Thyroid gland (tissue), 4 donors: ENCODE results near the gene CSMD2. TPM values are rescaled to one million over a fixed set of nuclear protein-coding genes. Genes with fewer than 3 reads are reported as not detected.

Experiments used
- DNase-seq, 2 donors: peaks; one replicate each; pipeline ENCODE4 v3.0.0-alpha.2; 2019
- H3K27ac ChIP-seq, 3 donors: fragments of 200-600 bp; sonication (generic); 1 replicate in 2 of 3; 2 replicates in 1 of 3; pipeline ENCODE4 v1.5.1; 2016 to 2019; ENCODE audit warnings: mild to moderate bottlenecking in 1 of 3, moderate library complexity in 1 of 3
- H3K27me3 ChIP-seq: fragments of 200-600 bp; sonication (generic); one replicate; pipeline ENCODE4 v1.5.1; 2019
- H3K36me3 ChIP-seq, 2 donors: fragments of 200-600 bp; sonication (generic); one replicate each; pipeline ENCODE4 v1.5.1; 2016 to 2019
- H3K4me1 ChIP-seq, 2 donors: fragments of 200-600 bp; sonication (generic); one replicate each; pipeline ENCODE4 v1.5.1; 2017 to 2019
- H3K4me3 ChIP-seq, 3 donors: fragments of 200-600 bp; sonication (generic); replicated peaks in 1 of 3; 1 replicate in 2 of 3; 2 replicates in 1 of 3; pipeline ENCODE4 v1.5.1; 2016; ENCODE audit warnings: mild to moderate bottlenecking in 1 of 3
- H3K9me3 ChIP-seq: fragments of 200-600 bp; sonication (generic); one replicate; pipeline ENCODE4 v1.5.1; 2017
- POLR2A ChIP-seq, 2 donors: fragments of 450-650 bp; IDR thresholded peaks; one replicate each; pipeline ENCODE4 v1.6.1; 2017; ENCODE audit warnings: antibody characterized with exemption in 2 of 2, mild to moderate bottlenecking in 2 of 2, moderate library complexity in 1 of 2
- WGBS, 2 donors: methylation state at CpG; one replicate each; pipeline ENCODE4 v1.1.5; 2017; 5-methylcytosine and 5-hydroxymethylcytosine counted together
- intact Hi-C: fragments of 100-400 bp; cut with DNase I; formaldehyde crosslinking; loops from one replicate; pipeline ENCODE4 v1.15.1; 2023
- total RNA-seq, 4 donors: library from RNA; depleted of rRNA; stranded (reverse); fragments of >200 nt; gene quantifications; one replicate each; pipeline ENCODE4 v1.2.3, GENCODE V29; 2016
- TF ChIP-seq, protein P1 (sequence below), 6 experiments: fragments of 200-600 bp in 3 of 6; fragments of 450-650 bp in 3 of 6; sonication (generic) in 3 of 6; IDR thresholded peaks; one replicate each; pipeline ENCODE4 v1.5.1; 2016 to 2019; ENCODE audit warnings: antibody characterized with exemption in 6 of 6, mild to moderate bottlenecking in 2 of 6, inconsistent platforms in 1 of 6, moderate library complexity in 1 of 6

The CSMD2 gene
- total RNA-seq, 4 donors from 2014 or later: 0.10 to 0.45 (median 0.13) TPM; not detected in 1

DNA sequence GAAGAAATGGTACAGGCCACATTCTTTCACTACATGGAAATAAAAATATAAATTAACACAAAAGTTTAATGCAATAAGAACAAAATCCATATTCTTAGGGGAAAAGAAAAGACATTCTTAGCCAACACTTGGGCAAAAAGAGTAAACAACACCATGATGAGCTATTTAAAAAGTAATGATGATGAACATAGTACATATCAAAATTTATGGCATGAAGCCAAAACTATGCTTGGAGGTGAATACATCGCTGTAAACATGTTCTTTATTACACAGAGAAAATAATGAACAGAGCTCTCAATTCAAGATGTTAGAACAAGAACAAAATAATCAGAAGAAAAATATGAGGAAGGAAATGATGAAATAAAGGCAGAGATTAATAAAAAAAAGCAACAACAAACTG lies 534.3 kb downstream of the CSMD2 start:
- H3K4me1 ChIP-seq: peaks cover 0 to 4% of the 10 kb centered on the region in 2 donors
- no peak overlapping the region for H3K4me3 ChIP-seq
- no peaks in the 10 kb centered on the region for H3K27me3 ChIP-seq
- H3K27ac ChIP-seq: no peak overlapping the region
- no peak for TF ChIP-seq POLR2A (IDR thresholded peaks at IDR 0.05)
- TF ChIP-seq, protein P1, sequence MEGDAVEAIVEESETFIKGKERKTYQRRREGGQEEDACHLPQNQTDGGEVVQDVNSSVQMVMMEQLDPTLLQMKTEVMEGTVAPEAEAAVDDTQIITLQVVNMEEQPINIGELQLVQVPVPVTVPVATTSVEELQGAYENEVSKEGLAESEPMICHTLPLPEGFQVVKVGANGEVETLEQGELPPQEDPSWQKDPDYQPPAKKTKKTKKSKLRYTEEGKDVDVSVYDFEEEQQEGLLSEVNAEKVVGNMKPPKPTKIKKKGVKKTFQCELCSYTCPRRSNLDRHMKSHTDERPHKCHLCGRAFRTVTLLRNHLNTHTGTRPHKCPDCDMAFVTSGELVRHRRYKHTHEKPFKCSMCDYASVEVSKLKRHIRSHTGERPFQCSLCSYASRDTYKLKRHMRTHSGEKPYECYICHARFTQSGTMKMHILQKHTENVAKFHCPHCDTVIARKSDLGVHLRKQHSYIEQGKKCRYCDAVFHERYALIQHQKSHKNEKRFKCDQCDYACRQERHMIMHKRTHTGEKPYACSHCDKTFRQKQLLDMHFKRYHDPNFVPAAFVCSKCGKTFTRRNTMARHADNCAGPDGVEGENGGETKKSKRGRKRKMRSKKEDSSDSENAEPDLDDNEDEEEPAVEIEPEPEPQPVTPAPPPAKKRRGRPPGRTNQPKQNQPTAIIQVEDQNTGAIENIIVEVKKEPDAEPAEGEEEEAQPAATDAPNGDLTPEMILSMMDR (IDR thresholded peaks at IDR 0.05): no peak
- H3K36me3 ChIP-seq: no peaks in the 10 kb centered on the region
- no peak for DNase-seq
- WGBS, 2 donors: 71 to 76% methylated on average over 1 of the region's 1 CpG
- intact Hi-C loops: loop anchor here (5.0 kb wide), 1 partner anchor 967 kb away; no protein-coding TSS in a partner anchor
- no peaks in the 10 kb centered on the region for H3K9me3 ChIP-seq

DNA sequence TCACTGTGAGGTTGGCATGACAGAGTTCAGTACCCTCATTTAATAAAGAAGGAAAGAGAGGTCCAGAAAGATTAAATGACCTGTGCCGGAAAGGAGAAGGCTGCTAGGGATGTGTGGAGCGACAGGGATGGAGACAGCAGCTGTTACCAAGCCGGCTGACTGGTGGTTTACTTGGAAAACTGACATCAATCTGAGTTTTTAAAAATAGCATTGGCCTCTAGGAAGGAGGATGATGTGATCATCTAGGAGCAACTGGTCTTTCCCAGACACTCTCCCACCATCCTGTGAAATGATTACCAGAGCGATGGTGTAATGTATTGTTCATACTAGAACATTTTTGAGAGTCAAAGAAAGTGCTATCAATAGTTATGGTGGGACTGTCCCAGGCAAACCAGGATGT lies 538.2 kb downstream of the CSMD2 start:
- TF ChIP-seq POLR2A (IDR thresholded peaks at IDR 0.05): no peak
- TF ChIP-seq, protein P1 (IDR thresholded peaks at IDR 0.05): no peak
- Histone ChIP-seq H3K4me1 (no peaks in the 10 kb centered on the region), H3K27ac (no peak overlapping the region), H3K4me3 (no peak overlapping the region), H3K36me3 (no peaks in the 10 kb centered on the region), H3K9me3 (no peaks in the 10 kb centered on the region), H3K27me3 (no peaks in the 10 kb centered on the region)
- no peak for DNase-seq
- WGBS, 2 donors: 83 to 85% methylated on average over 4 of the region's 4 CpGs
- intact Hi-C loops: no loop called here

DNA sequence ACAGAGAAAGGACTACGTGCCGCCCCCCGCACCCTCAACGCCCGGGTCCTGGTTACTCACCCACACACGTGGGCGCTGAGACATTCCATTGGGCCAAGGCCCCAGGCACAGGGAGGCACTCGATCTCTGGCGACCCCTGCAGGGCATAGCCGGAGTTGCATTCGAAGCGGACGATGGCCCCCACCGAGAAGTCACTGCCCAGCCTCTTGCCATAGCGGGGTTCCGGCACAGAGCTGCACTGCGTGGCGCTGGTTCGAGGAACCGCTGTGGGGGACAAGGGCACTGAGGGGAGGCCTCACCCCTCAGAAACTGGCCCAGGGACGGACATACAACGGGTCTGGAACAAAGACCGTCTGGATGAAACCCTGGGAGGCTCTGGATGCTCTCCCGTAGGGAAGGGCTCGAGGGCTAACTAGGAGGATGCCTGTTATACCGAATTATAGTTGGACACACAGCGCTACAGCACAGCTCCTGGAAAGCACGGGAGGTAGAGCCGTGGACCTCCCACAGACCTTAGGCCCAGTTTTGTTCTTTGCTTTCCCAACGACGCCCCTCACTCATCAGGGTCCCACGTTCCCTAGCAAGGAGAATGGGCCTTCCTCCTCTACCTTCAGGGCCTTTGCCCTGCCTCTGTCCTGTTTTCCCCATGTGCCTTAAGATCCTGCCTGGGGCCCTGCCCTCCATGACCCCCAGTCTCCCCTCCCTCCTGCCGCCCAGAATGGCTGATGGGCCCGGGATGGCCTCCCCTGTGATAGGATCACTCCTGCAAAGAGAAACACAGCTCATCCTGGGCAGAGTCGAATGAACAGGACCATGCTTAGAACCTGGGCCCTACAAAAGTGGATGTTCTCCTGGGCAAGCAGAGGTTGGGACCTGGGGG lies 539.8 kb downstream of the CSMD2 start:
- no peak for DNase-seq
- H3K4me3 ChIP-seq: no peak overlapping the region
- WGBS, 2 donors: 90 to 95% methylated on average over 24 to 32 of the region's 35 CpGs
- H3K27me3 ChIP-seq: no peaks in the 10 kb centered on the region
- intact Hi-C loops: no loop called here
- H3K9me3 ChIP-seq: no peaks in the 10 kb centered on the region
- TF ChIP-seq POLR2A (IDR thresholded peaks at IDR 0.05): no peak
- TF ChIP-seq, protein P1 (IDR thresholded peaks at IDR 0.05): no peak
- H3K4me1 ChIP-seq: no peaks in the 10 kb centered on the region
- H3K36me3 ChIP-seq: no peaks in the 10 kb centered on the region
- H3K27ac ChIP-seq: no peak overlapping the region

DNA sequence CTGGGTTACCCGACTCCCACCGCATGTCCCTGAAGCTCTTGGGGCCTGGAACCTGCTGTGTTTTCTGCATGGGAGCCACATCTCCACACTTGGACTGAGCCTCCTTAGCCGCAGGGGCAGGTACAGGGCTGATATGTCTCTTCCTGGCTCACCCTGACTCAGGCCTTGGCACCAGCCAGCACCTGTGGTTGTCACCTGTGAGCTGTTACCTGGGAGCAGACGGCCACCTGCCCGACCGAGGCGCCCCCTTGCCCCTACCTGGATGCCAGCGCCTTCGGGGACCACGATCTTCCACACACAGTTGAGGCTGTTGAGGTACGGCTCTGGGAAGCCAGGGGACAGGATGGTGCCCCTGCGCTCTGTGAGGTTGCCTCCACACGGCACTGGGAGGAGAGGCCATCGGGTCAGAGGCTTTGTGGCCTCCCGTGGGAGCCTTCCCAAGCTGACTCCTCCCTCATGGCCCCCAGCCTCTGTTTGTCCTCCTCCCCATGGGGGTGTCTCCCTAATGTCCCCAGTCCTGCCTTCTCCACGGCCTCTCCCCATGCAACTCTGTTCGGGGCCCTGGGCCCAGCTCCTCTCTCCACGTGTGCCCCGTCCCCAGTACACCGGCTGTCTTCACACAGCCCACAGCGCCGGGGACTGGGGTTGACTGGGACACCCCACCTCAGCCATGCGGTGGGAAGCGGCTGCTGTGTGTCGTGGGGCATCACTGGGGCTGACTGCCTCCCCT lies 540.6 kb downstream of the CSMD2 start:
- WGBS, 2 donors: 93% methylated on average over 21 to 25 of the region's 25 CpGs
- Histone ChIP-seq H3K4me3 (no peak overlapping the region), H3K4me1 (no peaks in the 10 kb centered on the region), H3K9me3 (no peaks in the 10 kb centered on the region), H3K27ac (no peak overlapping the region), H3K27me3 (no peaks in the 10 kb centered on the region), H3K36me3 (no peaks in the 10 kb centered on the region)
- TF ChIP-seq, protein P1 (IDR thresholded peaks at IDR 0.05): no peak
- TF ChIP-seq POLR2A (IDR thresholded peaks at IDR 0.05): no peak
- intact Hi-C loops: no loop called here
- no peak for DNase-seq

DNA sequence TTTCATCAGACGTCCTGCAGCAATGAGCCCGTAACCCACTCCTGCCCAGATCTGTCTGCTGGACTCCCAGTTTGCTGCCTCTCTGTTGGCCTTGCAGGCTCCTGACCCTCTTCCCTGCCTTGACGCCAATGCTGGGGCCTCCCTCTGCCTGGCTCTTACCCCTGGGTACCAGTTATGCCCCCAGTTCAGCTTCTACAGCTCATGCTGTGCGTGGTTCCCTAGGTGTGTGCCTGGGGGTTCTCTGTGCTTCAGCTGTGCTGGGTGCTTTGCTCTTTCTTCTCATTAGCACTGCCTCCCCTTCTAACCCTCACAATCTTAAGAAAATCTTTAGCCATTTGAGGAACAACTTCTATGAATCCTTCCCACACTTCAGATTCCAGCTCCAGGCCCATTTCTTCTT lies 541.2 kb downstream of the CSMD2 start:
- H3K4me1 ChIP-seq: no peaks in the 10 kb centered on the region
- WGBS, 2 donors: 81 to 84% methylated on average over 4 of the region's 4 CpGs
- intact Hi-C loops: no loop called here
- no peak for DNase-seq
- no peaks in the 10 kb centered on the region for H3K27me3 ChIP-seq
- no peaks in the 10 kb centered on the region for H3K36me3 ChIP-seq
- no peaks in the 10 kb centered on the region for H3K9me3 ChIP-seq
- no peak overlapping the region for H3K4me3 ChIP-seq
- no peak overlapping the region for H3K27ac ChIP-seq
- TF ChIP-seq, protein P1 (IDR thresholded peaks at IDR 0.05): no peak
- TF ChIP-seq POLR2A (IDR thresholded peaks at IDR 0.05): no peak
